NCI-H1092 treated with DMSO at 0.1 percent for 48 hours (cell line): ENCODE results near the gene LSM14B.

Source experiments
- DNase-seq: peaks from one replicate; lab custom pipeline; 2025; lab: John Stamatoyannopoulos, UW

Gene LSM14B

DNA sequence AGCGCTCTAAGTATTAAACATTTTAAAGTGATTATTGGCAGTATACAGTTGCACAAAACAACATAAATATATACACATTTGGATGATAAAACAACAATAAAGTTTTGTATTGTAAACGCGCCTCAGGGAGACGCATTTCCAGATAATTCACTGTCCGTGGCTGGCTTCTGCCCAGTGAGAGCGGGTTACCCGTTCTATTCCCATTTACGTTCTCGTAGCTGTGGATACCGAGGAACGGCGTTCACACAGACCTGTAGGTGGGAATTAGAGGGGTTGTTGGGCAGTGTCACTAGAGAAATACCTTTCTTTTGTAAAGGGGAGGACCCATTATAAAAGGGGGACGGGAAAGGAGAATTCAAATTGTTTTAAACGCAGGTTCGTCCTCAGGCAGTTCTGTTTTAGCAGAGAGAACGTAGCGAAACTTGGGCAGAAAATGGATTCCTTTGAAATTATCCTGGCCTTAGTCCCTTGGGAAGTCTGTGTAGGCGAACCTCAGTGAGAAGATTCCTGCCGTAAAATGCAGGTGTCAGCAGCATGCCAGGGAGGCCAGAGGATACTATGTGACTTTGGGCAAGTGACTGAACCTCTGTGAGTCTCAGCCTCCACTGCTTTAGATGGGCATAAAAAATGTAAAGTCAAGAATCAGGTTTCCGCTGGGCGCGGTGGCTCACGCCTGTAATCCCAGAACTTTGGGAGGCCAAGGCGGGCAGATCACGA is 61.3 kb downstream of the LSM14B start:
- DNase-seq, result no peak
